Left lung (tissue), 10 donors: ENCODE measurements around the gene CDH4. TPM values are rescaled to one million over a fixed set of nuclear protein-coding genes. Genes with fewer than 3 reads are reported as not detected.

ENCODE experiments used
- ATAC-seq: fragments of 200-7000 bp; cut with Tn5 transposase; one replicate; pipeline ENCODE4 v1.9.1; 2020; ENCODE audit warnings: moderate library complexity
- DNase-seq, 4 donors: peaks; one replicate each; pipeline ENCODE4 v3.0.0-alpha.2; 2013 to 2020
- H3K27ac ChIP-seq, 2 donors: fragments of 200-600 bp; sonication (generic) in 1 of 2; one replicate each; pipeline versions ENCODE4 v1.5.0 to v1.8.0; 2020 to 2021
- H3K27me3 ChIP-seq, 2 donors: fragments of 200-600 bp; sonication (generic) in 1 of 2; one replicate each; pipeline versions ENCODE4 v1.5.0 to v1.8.0; 2020 to 2021
- H3K36me3 ChIP-seq, 2 donors: fragments of 200-600 bp; sonication (generic) in 1 of 2; one replicate each; pipeline versions ENCODE4 v1.5.0 to v1.8.0; 2020 to 2021
- H3K4me1 ChIP-seq, 2 donors: fragments of 200-600 bp; one replicate each; pipeline ENCODE4 v1.8.0; 2021
- H3K4me3 ChIP-seq, 2 donors: fragments of 200-600 bp; sonication (generic) in 1 of 2; one replicate each; pipeline versions ENCODE4 v1.5.0 to v1.8.0; 2020 to 2021; ENCODE audit warnings: mild to moderate bottlenecking in 1 of 2
- H3K9me3 ChIP-seq, 2 donors: fragments of 200-600 bp; sonication (generic) in 1 of 2; one replicate each; pipeline versions ENCODE4 v1.5.0 to v1.8.0; 2020 to 2021
- intact Hi-C, 2 donors: fragments of 100-400 bp; cut with DNase I; formaldehyde crosslinking; loops; one replicate each; pipeline versions ENCODE4 v1.11.2 to v1.14.2; 2022
- polyA plus RNA-seq, 6 donors: library from polyadenylated mRNA; unstranded; fragments of 120-200 nt; gene quantifications; one replicate each; pipeline ENCODE4 v1.2.1, GENCODE V29; 2013; ENCODE audit not compliant: insufficient read length in 6 of 6
- total RNA-seq, 2 donors: library from RNA; stranded (reverse); fragmentation: NEBNext Ultra II Directional; extraction: Animal tissue kit (Norgen Biotek cat#: 25700); gene quantifications; one replicate each; pipeline ENCODE4 v1.2.1, GENCODE V29; 2021
- TF ChIP-seq, protein P1 (sequence below), 2 donors: fragments of 200-600 bp; sonication (generic) in 1 of 2; IDR thresholded peaks; one replicate each; pipeline versions ENCODE4 v1.5.0 to v1.8.0; 2021; ENCODE audit warnings: antibody characterized with exemption in 2 of 2
- donor health status: DM: no; HTN: yes; CAD: no.
- donor health status: DM: no; HTN: no; CAD: no.

CDH4 gene
- total and polyA plus RNA-seq, 8 donors, result 0.24 to 10.8 (median 5.1) TPM

- Histone ChIP-seq H3K4me3 (no peak overlapping the region), H3K27me3 (peaks cover 0 to 12% of the 10 kb centered on the region in 2 donors), H3K27ac (no peak overlapping the region), H3K36me3 (no peaks in the 10 kb centered on the region), H3K4me1 (no peaks in the 10 kb centered on the region), H3K9me3 (peaks cover 0 to 30% of the 10 kb centered on the region in 2 donors)
- intact Hi-C loops, result no loop called here
- TF ChIP-seq, protein P1, sequence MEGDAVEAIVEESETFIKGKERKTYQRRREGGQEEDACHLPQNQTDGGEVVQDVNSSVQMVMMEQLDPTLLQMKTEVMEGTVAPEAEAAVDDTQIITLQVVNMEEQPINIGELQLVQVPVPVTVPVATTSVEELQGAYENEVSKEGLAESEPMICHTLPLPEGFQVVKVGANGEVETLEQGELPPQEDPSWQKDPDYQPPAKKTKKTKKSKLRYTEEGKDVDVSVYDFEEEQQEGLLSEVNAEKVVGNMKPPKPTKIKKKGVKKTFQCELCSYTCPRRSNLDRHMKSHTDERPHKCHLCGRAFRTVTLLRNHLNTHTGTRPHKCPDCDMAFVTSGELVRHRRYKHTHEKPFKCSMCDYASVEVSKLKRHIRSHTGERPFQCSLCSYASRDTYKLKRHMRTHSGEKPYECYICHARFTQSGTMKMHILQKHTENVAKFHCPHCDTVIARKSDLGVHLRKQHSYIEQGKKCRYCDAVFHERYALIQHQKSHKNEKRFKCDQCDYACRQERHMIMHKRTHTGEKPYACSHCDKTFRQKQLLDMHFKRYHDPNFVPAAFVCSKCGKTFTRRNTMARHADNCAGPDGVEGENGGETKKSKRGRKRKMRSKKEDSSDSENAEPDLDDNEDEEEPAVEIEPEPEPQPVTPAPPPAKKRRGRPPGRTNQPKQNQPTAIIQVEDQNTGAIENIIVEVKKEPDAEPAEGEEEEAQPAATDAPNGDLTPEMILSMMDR (IDR thresholded peaks at IDR 0.05), result no peak
- no peak for ATAC-seq
- DNase-seq, result peak in 1 of 4 donors; percentile 61
Observed at GRCh38 chr20:61746147-61746646, 494.1 kb downstream of the CDH4 start.

DNA sequence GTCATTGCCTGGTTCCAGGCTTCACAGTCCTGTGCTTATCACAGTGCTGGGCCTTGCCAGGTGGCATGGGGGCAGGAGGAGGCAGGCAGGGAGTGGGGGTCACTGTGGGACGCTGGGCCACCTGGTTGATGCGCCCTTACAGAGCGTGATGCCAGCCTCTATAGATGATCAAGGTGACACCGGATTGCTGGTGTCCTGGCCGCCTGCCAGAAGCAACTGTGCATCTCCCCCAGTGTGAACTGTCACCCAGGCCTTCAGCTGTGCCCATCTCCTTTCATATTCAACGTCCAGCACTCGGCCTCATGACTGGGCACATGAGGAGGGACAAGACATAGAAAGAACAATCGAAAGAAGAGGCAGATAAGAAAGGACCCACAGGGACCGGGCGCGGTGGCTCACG lies 494.7 kb downstream of the CDH4 start:
- no peaks in the 10 kb centered on the region for H3K4me1 ChIP-seq
- peaks cover 0 to 9% of the 10 kb centered on the region in 2 donors for H3K27me3 ChIP-seq
- no peak overlapping the region for H3K4me3 ChIP-seq
- intact Hi-C loops, result no loop called here
- H3K36me3 ChIP-seq, result no peaks in the 10 kb centered on the region
- DNase-seq (peak in 1 of 4 donors; percentile 61), ATAC-seq (no peak)
- H3K27ac ChIP-seq, result no peak overlapping the region
- TF ChIP-seq, protein P1 (IDR thresholded peaks at IDR 0.05), result no peak
- peaks cover 0 to 34% of the 10 kb centered on the region in 2 donors for H3K9me3 ChIP-seq

GRCh38 chr20:61748376-61748775 lies 496.3 kb downstream of the CDH4 start:
- Histone ChIP-seq H3K4me1 (no peaks in the 10 kb centered on the region), H3K27ac (no peak overlapping the region), H3K9me3 (peaks cover 0 to 36% of the 10 kb centered on the region in 2 donors), H3K36me3 (no peaks in the 10 kb centered on the region), H3K4me3 (no peak overlapping the region), H3K27me3 (peaks cover 0 to 7% of the 10 kb centered on the region in 2 donors)
- TF ChIP-seq, protein P1 (IDR thresholded peaks at IDR 0.05), result no peak
- ATAC-seq, result no peak
- intact Hi-C loops, result no loop called here
- DNase-seq, result no peak

GRCh38 chr20:61749406-61750075 lies 497.5 kb downstream of the CDH4 start:
- no peak overlapping the region for H3K27ac ChIP-seq
- H3K4me1 ChIP-seq, result no peaks in the 10 kb centered on the region

GRCh38 chr20:61750093-61750492 lies 498.0 kb downstream of the CDH4 start:
- DNase-seq, result no peak
- Histone ChIP-seq H3K27ac (no peak overlapping the region), H3K4me3 (no peak overlapping the region), H3K4me1 (no peaks in the 10 kb centered on the region), H3K9me3 (peaks cover 0 to 35% of the 10 kb centered on the region in 2 donors), H3K36me3 (no peaks in the 10 kb centered on the region), H3K27me3 (no peaks in the 10 kb centered on the region)
- TF ChIP-seq, protein P1 (IDR thresholded peaks at IDR 0.05), result no peak
- intact Hi-C loops, result no loop called here
- no peak for ATAC-seq

More at GRCh38 chr20:61749406-61750075, 497.5 kb downstream of the CDH4 start:
- Histone ChIP-seq H3K36me3 (no peaks in the 10 kb centered on the region), H3K27me3 (no peaks in the 10 kb centered on the region), H3K9me3 (peaks cover 0 to 36% of the 10 kb centered on the region in 2 donors), H3K4me3 (no peak overlapping the region)
- intact Hi-C loops, result no loop called here
- TF ChIP-seq, protein P1 (IDR thresholded peaks at IDR 0.05), result no peak
- ATAC-seq (no peak), DNase-seq (peak in 1 of 4 donors; percentile 26)
